PC-9 (cell line): ENCODE data around the gene TF. TPM values are rescaled to one million over a fixed set of nuclear protein-coding genes. Genes with fewer than 3 reads are reported as not detected.

Source experiments
- BruUV-seq: library from RNA; stranded (reverse); fragments of 400-500 nt; replicated peaks from 2 replicates; lab custom pipeline; 2021; lab: Mats Ljungman, UMichigan
- CTCF ChIA-PET: fragments of 300-600 bp; sonication (Branson Sonifier 250); formaldehyde crosslinking; loops from one replicate; lab custom pipeline; 2022; ENCODE audit warnings: antibody characterized with exemption; lab: Charles Lee
- POLR2A ChIA-PET: fragments of 300-600 bp; sonication (Branson Sonifier 250); formaldehyde crosslinking; loops from one replicate; lab custom pipeline; 2022; ENCODE audit warnings: antibody characterized with exemption; ENCODE audit not compliant: unreplicated experiment; lab: Charles Lee
- DNase-seq, 2 experiments: peaks; one replicate each; pipeline versions ENCODE4 v3.0.0 to v3.0.0-alpha.2; 2015 to 2022; ENCODE audit warnings: mixed read lengths in 1 of 2
- H2AFZ ChIP-seq: fragments of 200-600 bp; sonication (generic); 2 replicates; pipeline ENCODE4 v1.8.1; 2017; ENCODE audit warnings: antibody characterized with exemption
- H3F3A ChIP-seq: fragments of 200-600 bp; sonication (generic); 2 replicates; pipeline ENCODE4 v1.8.1; 2017; ENCODE audit warnings: antibody characterized with exemption, mild to moderate bottlenecking, low read depth; ENCODE audit not compliant: insufficient read depth
- H3K27ac ChIP-seq: fragments of 200-600 bp; sonication (generic); 2 replicates; pipeline ENCODE4 v1.6.1; 2016; ENCODE audit warnings: mixed run types
- H3K27me3 ChIP-seq: fragments of 200-600 bp; sonication (generic); 2 replicates; pipeline ENCODE4 v1.6.1; 2016; ENCODE audit warnings: low read depth, mixed run types; ENCODE audit not compliant: insufficient read depth
- H3K36me3 ChIP-seq: fragments of 200-600 bp; sonication (generic); 2 replicates; pipeline ENCODE4 v1.6.1; 2016; ENCODE audit warnings: low read depth, mixed run types
- H3K4me1 ChIP-seq: fragments of 200-600 bp; sonication (generic); replicated peaks from 2 replicates; pipeline ENCODE4 v1.6.1; 2016; ENCODE audit warnings: mixed run types; ENCODE audit not compliant: insufficient read depth
- H3K4me2 ChIP-seq: fragments of 200-600 bp; sonication (generic); 2 replicates; pipeline ENCODE4 v1.6.1; 2017; ENCODE audit warnings: mixed run types
- H3K4me3 ChIP-seq: fragments of 200-600 bp; sonication (generic); 2 replicates; pipeline ENCODE4 v1.6.1; 2016; ENCODE audit warnings: mixed run types
- H3K79me2 ChIP-seq: fragments of 200-600 bp; sonication (generic); 2 replicates; pipeline ENCODE4 v1.6.1; 2017; ENCODE audit warnings: low read depth, mixed run types
- H3K9me2 ChIP-seq: fragments of 200-600 bp; sonication (generic); 2 replicates; pipeline ENCODE4 v1.8.1; 2017; ENCODE audit warnings: mild to moderate bottlenecking; ENCODE audit not compliant: insufficient read depth
- H3K9me3 ChIP-seq: fragments of 200-600 bp; sonication (generic); 2 replicates; pipeline ENCODE4 v1.8.1; 2016; ENCODE audit warnings: low read depth; ENCODE audit not compliant: insufficient read depth
- H4K20me1 ChIP-seq: fragments of 200-600 bp; sonication (generic); 2 replicates; pipeline ENCODE4 v1.8.1; 2017; ENCODE audit not compliant: insufficient read depth
- CTCF ChIP-seq: fragments of 200-600 bp; sonication (generic); conservative IDR thresholded peaks from 2 replicates; pipeline ENCODE4 v1.6.1; 2017; ENCODE audit warnings: mixed run types, antibody characterized with exemption, mild to moderate bottlenecking, moderate library complexity
- EZH2 ChIP-seq: fragments of 200-600 bp; sonication (generic); IDR thresholded peaks from 2 replicates; pipeline ENCODE4 v1.8.0; 2017; ENCODE audit warnings: antibody characterized with exemption, low read depth
- intact Hi-C: fragments of 100-400 bp; cut with micrococcal nuclease; formaldehyde crosslinking; loops from one replicate; pipeline ENCODE4 v1.10.0; 2022; ENCODE audit not compliant: unreplicated experiment
- total RNA-seq: library from RNA; stranded (reverse); gene quantifications from 2 replicates; pipeline ENCODE4 v1.2.3, GENCODE V29; 2021

TF gene
- total RNA-seq, 1 experiment from 2014 or later = 0.24 TPM

GRCh38 chr3:133744241-133744640 is 2.0 kb upstream of the TF start:
- POLR2A ChIA-PET = no interaction called here
- H3K4me2 ChIP-seq = no peak overlapping the region
- H3K4me3 ChIP-seq = no peak overlapping the region
- TF ChIP-seq EZH2 = no peak
- no peak for TF ChIP-seq CTCF
- no peaks in the 10 kb centered on the region for H3K9me2 ChIP-seq
- no TSS peak for BruUV-seq
- CTCF ChIA-PET = no interaction called here
- no peak overlapping the region for H3K27ac ChIP-seq
- H3K4me1 ChIP-seq = peaks cover 16% of the 10 kb centered on the region
- H4K20me1 ChIP-seq = no peaks in the 10 kb centered on the region; the same call in 1 of the 2 replicates
- H3K79me2 ChIP-seq = no peaks in the 10 kb centered on the region
- H3K27me3 ChIP-seq = no peaks in the 10 kb centered on the region
- H3K36me3 ChIP-seq = no peaks in the 10 kb centered on the region
- no peak for DNase-seq
- H3K9me3 ChIP-seq = no peaks in the 10 kb centered on the region
- intact Hi-C loops = no loop called here
- H2AFZ ChIP-seq = no peak overlapping the region
- peaks cover 5% of the 10 kb centered on the region; the same call in 1 of the 2 replicates for H3F3A ChIP-seq

- TF ChIP-seq CTCF (no peak), EZH2 (no peak)
- no peak overlapping the region for H3K4me3 ChIP-seq
- DNase-seq = no peak
- no peaks in the 10 kb centered on the region for H3K9me2 ChIP-seq
- H3K27ac ChIP-seq = no peak overlapping the region
- POLR2A ChIA-PET = no interaction called here
- H3K79me2 ChIP-seq = no peaks in the 10 kb centered on the region
- peaks cover 16% of the 10 kb centered on the region for H3K4me1 ChIP-seq
- intact Hi-C loops = no loop called here
- peaks cover 5% of the 10 kb centered on the region; the same call in 1 of the 2 replicates for H3F3A ChIP-seq
- no peaks in the 10 kb centered on the region for H3K9me3 ChIP-seq
- no peaks in the 10 kb centered on the region; the same call in 1 of the 2 replicates for H4K20me1 ChIP-seq
- H3K36me3 ChIP-seq = no peaks in the 10 kb centered on the region
- BruUV-seq = no TSS peak
- CTCF ChIA-PET = no interaction called here
- H3K27me3 ChIP-seq = no peaks in the 10 kb centered on the region
- no peak overlapping the region for H3K4me2 ChIP-seq
- H2AFZ ChIP-seq = no peak overlapping the region
Measured at GRCh38 chr3:133745108-133745507, 1.1 kb upstream of the TF start.

- Histone ChIP-seq H4K20me1 (no peaks in the 10 kb centered on the region; the same call in 1 of the 2 replicates), H3K27me3 (no peaks in the 10 kb centered on the region), H3K27ac (no peak overlapping the region), H3K79me2 (no peaks in the 10 kb centered on the region), H3K4me3 (no peak overlapping the region), H3K36me3 (no peaks in the 10 kb centered on the region), H3K4me1 (peaks cover 16% of the 10 kb centered on the region), H3K9me2 (no peaks in the 10 kb centered on the region), H3K9me3 (no peaks in the 10 kb centered on the region), H3K4me2 (no peak overlapping the region), H3F3A (peaks cover 5% of the 10 kb centered on the region; the same call in 1 of the 2 replicates), H2AFZ (no peak overlapping the region)
- intact Hi-C loops = no loop called here
- DNase-seq = no peak
- TF ChIP-seq EZH2 (no peak), CTCF (no peak)
- ChIA-PET CTCF (no interaction called here), POLR2A (no interaction called here)
- BruUV-seq = no TSS peak
Measured at GRCh38 chr3:133746712-133747066, 496 bp downstream of the TF start.
